AG04449 (cell line): ENCODE measurements around the gene JPH4.
A peak's percentile ranks its signal among the peaks of the same experiment; 100 is the strongest.

ENCODE experiments used
- CTCF ChIA-PET: fragments of 350-600 bp; formaldehyde crosslinking; extraction: SDS; loops from one replicate; lab custom pipeline; 2021; ENCODE audit warnings: antibody characterized with exemption; lab: Yijun Ruan, JAX
- POLR2A ChIA-PET: fragments of 400-600, 350-600 bp; formaldehyde crosslinking; extraction: SDS; loops from one replicate; lab custom pipeline; 2020; ENCODE audit warnings: antibody characterized with exemption, inconsistent platforms; lab: Yijun Ruan, JAX
- DNase-seq: peaks from one replicate; pipeline ENCODE4 v3.0.0-alpha.2; 2010; ENCODE audit warnings: low read depth, low spot score
- H3K4me3 ChIP-seq: 2 replicates; pipeline ENCODE4 v1.5.1; 2011; ENCODE audit warnings: low read depth, mild to moderate bottlenecking, control low read depth, low read length
- TF ChIP-seq, protein P1 (sequence below): IDR thresholded peaks from one replicate; pipeline ENCODE4 v1.5.1; 2011; ENCODE audit warnings: mild to moderate bottlenecking, moderate library complexity, low read length, control low read depth, inconsistent platforms; ENCODE audit not compliant: insufficient read depth; ENCODE audit errors: missing control alignments

Gene JPH4

DNA sequence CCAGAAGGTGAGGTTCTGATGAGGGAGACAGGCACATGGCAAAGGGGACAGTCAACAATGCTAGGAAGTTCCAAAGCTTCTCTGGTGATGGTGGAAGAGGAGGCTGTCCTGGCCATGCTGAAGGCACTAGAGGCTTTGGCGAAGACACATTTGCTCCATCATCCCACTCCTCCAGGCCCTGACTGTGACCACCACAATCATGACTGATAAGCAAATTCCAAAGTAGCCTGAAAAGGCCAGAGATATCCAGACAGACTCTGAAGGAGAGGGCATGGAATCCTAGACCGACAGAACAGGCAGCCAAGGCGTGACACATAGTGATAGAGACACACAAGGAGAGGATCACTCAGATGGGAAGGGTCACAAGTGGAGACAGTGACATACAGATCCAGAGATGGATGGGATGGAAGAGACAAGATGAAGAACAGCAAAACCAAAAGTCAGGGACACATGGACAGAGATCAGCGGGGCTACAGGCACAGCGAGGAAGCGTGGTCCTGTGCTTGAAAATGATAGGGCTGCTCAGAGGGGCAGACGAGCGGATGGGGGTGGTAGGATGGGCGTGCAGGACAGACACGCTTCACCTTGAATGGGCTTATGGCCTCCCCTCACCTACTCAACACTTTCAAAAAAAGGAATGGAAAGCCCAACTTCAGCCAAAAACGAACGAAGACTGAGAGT is 28.3 kb downstream of the JPH4 start:
- H3K4me3 ChIP-seq = peak overlapping the region; percentile 64
- ChIA-PET POLR2A (interaction anchor here (0.7 kb wide), 1 partner anchor 24 kb away, joined by 3 read pairs; no protein-coding TSS in a partner anchor), CTCF (interaction anchor here (1.0 to 7.4 kb wide), 6 partner anchors 10 to 75 kb away, joined by 3 to 97 read pairs (median 6); no protein-coding TSS in a partner anchor)
- TF ChIP-seq, protein P1, sequence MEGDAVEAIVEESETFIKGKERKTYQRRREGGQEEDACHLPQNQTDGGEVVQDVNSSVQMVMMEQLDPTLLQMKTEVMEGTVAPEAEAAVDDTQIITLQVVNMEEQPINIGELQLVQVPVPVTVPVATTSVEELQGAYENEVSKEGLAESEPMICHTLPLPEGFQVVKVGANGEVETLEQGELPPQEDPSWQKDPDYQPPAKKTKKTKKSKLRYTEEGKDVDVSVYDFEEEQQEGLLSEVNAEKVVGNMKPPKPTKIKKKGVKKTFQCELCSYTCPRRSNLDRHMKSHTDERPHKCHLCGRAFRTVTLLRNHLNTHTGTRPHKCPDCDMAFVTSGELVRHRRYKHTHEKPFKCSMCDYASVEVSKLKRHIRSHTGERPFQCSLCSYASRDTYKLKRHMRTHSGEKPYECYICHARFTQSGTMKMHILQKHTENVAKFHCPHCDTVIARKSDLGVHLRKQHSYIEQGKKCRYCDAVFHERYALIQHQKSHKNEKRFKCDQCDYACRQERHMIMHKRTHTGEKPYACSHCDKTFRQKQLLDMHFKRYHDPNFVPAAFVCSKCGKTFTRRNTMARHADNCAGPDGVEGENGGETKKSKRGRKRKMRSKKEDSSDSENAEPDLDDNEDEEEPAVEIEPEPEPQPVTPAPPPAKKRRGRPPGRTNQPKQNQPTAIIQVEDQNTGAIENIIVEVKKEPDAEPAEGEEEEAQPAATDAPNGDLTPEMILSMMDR = no peak
- no peak for DNase-seq

DNA sequence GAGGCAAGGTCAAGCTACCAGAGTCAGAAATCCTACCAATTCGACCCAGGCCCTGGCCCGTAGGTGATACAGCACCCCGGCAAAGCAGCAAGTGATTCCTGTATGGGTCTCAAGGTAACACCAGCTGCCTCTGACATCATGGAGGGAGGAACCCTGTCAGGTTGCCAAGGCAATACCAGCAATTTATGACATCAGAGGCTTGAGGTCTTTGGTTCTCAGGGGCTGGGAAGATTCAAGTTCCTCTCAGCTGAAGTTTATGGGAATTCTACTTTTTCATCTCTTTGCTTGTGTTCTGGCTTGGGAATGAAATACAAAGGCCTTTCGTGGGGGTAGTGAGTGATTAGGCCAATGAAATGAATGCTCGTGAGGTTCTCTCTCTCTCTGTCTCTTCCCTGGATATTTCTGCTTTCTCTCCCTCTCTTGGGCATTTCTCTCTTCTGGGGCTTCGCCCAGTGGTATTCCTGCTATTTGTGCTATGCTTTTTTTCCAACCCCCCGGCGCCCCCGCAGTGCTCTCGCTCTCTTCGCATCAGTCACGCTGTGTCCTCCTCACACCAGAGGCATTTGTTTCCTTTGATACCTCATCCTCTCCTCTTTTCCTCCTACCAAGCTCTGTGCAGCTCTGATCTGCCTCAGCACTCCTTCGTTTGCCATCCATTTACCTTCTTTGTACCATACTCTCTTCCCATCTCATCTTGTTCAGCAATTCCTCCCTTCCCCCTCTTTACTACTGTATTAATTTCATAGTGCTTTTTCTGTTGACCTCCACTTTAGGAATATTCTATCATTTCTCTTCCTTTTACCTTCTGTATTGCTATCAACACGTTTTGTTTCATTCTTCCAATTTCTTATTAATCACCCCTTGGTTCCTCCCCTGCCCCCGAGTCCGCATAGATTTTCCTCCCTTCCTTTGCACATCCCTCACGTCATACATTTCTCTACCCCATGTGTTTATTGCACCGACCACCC is 30.0 kb downstream of the JPH4 start:
- TF ChIP-seq, protein P1 = no peak
- ChIA-PET CTCF (interaction anchor here (1.0 to 7.4 kb wide), 7 partner anchors 9 to 73 kb away, joined by 3 to 97 read pairs (median 4); no protein-coding TSS in a partner anchor), POLR2A (no interaction called here)
- no peak overlapping the region for H3K4me3 ChIP-seq
- peak; percentile 49 for DNase-seq

DNA sequence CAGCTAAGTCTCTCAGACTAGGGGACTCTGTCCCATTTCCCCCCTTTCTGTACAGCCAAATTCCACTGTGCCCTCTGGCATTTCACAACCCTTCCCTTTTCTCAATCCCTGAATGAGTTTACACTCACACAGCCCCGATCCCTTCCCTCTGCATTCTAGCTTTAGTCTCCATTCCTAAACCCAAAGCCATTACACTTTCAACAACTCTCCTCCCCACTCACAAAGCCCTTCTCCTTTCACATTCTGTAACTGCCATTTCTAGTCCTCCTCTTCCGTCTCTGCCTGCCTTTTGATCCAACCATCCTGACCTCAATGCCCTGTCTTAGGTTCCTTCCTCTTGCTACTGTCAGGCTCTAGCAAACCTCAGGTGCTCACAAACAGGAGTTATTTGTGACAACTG is 30.7 kb downstream of the JPH4 start:
- TF ChIP-seq, protein P1 = no peak
- ChIA-PET POLR2A (no interaction called here), CTCF (interaction anchor here (4.8 to 7.4 kb wide), 2 partner anchors 8 to 12 kb away, joined by 26 to 97 read pairs; no protein-coding TSS in a partner anchor)
- H3K4me3 ChIP-seq = no peak overlapping the region
- no peak for DNase-seq

DNA sequence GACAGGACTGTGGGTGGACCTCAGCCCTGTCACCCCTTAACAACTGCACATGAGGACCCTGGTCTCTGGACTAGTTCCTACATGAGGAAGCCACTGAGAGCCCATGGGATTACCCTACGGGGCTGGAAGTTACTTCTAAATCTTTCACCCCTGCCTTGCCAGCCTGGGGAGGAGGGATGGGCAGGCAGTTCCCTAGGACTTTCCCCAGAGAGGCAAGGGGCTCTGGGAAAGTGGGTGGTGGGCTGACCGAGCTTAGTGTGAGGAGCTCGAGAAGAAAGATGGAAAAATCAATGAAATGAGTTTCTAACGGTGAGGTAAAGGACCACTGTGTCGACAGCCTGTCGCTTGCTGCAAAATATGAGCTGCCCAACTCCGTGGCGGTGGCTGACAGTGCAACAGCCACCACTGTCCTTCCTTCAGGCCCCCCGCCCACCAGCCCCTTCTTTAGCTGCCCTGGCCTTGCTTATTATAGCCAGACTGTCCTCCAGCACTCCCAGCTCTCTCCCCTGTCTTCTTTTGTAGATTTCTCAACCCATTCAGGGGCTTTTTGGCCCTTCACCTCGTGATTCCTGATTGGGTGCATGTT is 32.0 kb downstream of the JPH4 start:
- ChIA-PET CTCF (interaction anchor here (1.2 to 7.4 kb wide), 2 partner anchors 8 to 13 kb away, joined by 3 to 97 read pairs; no protein-coding TSS in a partner anchor), POLR2A (no interaction called here)
- TF ChIP-seq, protein P1 = no peak
- DNase-seq = no peak
- H3K4me3 ChIP-seq = no peak overlapping the region

DNA sequence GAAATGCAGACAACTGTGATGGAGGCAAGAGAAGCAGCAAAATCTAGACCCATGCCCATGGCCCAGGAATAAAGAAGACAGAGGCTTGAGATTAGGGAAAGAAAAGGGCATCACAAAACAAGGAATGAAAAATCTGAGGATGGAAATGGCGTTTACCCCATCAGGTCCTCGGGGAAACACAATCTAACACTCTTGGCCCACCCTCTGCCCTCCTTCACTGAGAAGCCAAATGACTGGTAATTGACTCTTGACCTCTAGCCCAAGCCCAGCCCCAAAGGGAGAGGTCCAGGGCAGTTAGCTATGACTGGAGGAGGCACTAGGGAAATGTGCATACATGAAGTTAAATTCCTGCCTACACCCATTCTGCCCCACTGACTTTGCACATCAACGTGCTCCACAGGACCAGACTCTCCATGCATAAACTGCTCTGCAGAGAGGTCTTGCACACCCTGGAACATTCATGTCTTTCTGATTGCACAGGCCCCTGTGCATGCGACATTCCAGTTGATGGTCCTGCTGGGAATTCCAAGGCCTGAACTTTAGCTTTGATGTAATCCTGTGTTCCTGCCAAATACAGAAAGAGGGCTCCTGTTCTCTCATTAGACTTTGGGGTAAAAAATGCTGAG is 32.7 kb downstream of the JPH4 start:
- POLR2A ChIA-PET = no interaction called here
- CTCF ChIA-PET = interaction anchor here (1.2 to 7.4 kb wide), 2 partner anchors 8 to 14 kb away, joined by 3 to 97 read pairs; no protein-coding TSS in a partner anchor
- no peak for DNase-seq
- TF ChIP-seq, protein P1 = no peak
- no peak overlapping the region for H3K4me3 ChIP-seq
